ENCODE data around the gene ZBTB20. TPM values are rescaled to one million over a fixed set of nuclear protein-coding genes. Genes with fewer than 3 reads are reported as not detected.
A peak's percentile ranks its signal among the peaks of the same experiment; 100 is the strongest.

The ZBTB20 gene
- total and polyA plus RNA-seq, 10 of the 15 experiments (the other 5 are each of a cell fraction or from before 2014, with no cell fraction given) = 0.20 to 5.5 (median 2.2) TPM

DNA sequence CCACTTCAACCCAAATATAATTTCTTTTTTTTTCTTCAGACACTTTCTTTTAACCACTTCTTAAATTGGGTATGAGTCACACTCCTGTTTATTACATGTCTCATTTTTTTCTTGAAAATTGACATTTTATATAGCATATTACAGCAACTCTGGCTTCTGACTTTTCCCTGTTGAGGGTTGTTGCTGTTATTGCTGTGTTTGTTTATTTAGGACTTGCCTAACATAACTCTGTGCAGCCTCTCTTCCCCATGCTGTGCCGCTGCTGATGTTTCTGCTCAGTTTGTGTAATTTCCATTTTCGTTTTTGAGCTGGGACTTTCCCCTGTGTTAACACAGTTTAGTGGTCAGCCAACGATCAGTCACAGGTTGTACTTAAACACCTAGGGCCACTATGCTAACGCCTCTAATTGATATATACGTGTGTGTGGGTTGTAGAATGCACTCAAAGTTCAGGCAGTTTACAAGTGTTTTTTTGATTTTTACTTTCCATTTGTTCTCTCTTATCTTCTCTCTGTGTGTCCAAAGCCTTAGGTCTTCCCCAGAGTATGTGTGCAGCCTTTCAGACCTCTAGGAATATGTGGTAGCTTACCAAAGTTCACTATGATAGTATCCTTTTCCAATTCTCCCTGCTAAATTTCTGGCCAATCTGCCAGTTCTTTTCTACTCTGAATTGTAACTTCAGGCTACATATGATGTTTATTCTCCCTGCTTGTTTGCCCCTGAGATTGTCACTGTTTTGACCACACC lies 337.2 kb downstream of the ZBTB20 start (continued):
- TF ChIP-seq ZNF622 (IDR thresholded peaks at IDR 0.05) (no peak), CBFB (IDR thresholded peaks at IDR 0.05; ENCODE audit: low read depth) (peak; percentile 71), POLR2AphosphoS2 (IDR thresholded peaks at IDR 0.05; ENCODE audit: low read depth, low read length) (no peak), SRF (IDR thresholded peaks at IDR 0.05; ENCODE audit: low read depth in 2 of 2, low read length in 2 of 2) (no peak), SPI1 (IDR thresholded peaks at IDR 0.05; ENCODE audit: borderline replicate concordance, insufficient read depth, low read depth, low read length) (peak; percentile 17; the same call in 1 of the 2 replicates), SIX5 (IDR thresholded peaks at IDR 0.05; ENCODE audit: low read depth, low read length, severe bottlenecking) (no peak), RCOR1 (conservative IDR thresholded peaks at IDR 0.05; ENCODE audit: low read depth, low read length) (no peak), MYC (IDR thresholded peaks at IDR 0.05; ENCODE audit: insufficient read depth, insufficient read length, insufficient replicate concordance, low read length, severe bottlenecking) (no peak), NBN (IDR thresholded peaks at IDR 0.05) (peak; percentile 72), RFX5 (IDR thresholded peaks at IDR 0.05; ENCODE audit: low read depth, low read length) (no peak), ZNF24 (IDR thresholded peaks at IDR 0.05) (no peak), EZH2 (IDR thresholded peaks at IDR 0.05; ENCODE audit: borderline replicate concordance, control insufficient read depth, low read depth, low read length) (no peak), NR2F1 (conservative IDR thresholded peaks at IDR 0.05) (peak; percentile 34; the same call in 1 of the 2 replicates), FOS (IDR thresholded peaks at IDR 0.05; ENCODE audit: borderline replicate concordance, extremely low read depth, insufficient read length) (no peak), IKZF1 (conservative IDR thresholded peaks at IDR 0.05) (no peak), YBX1 (IDR thresholded peaks at IDR 0.05) (no peak), TAF1 (IDR thresholded peaks at IDR 0.05; ENCODE audit: borderline replicate concordance, low read depth, low read length) (no peak), POU2F2 (IDR thresholded peaks at IDR 0.05; ENCODE audit: borderline replicate concordance, low read depth, low read length) (peak; percentile 71; the same call in 1 of the 3 replicates), ETV6 (conservative IDR thresholded peaks at IDR 0.05 in 1 of 2, IDR thresholded peaks at IDR 0.05 in 1 of 2; ENCODE audit: borderline replicate concordance in 1 of 2, low read depth in 1 of 2) (peak in 1 of 2 experiments; percentile 29; a peak in 1 of 4 replicates), ZZZ3 (IDR thresholded peaks at IDR 0.05; ENCODE audit: control insufficient read depth, insufficient read length, low read depth) (no peak)
- TF ChIP-seq, protein P1, sequence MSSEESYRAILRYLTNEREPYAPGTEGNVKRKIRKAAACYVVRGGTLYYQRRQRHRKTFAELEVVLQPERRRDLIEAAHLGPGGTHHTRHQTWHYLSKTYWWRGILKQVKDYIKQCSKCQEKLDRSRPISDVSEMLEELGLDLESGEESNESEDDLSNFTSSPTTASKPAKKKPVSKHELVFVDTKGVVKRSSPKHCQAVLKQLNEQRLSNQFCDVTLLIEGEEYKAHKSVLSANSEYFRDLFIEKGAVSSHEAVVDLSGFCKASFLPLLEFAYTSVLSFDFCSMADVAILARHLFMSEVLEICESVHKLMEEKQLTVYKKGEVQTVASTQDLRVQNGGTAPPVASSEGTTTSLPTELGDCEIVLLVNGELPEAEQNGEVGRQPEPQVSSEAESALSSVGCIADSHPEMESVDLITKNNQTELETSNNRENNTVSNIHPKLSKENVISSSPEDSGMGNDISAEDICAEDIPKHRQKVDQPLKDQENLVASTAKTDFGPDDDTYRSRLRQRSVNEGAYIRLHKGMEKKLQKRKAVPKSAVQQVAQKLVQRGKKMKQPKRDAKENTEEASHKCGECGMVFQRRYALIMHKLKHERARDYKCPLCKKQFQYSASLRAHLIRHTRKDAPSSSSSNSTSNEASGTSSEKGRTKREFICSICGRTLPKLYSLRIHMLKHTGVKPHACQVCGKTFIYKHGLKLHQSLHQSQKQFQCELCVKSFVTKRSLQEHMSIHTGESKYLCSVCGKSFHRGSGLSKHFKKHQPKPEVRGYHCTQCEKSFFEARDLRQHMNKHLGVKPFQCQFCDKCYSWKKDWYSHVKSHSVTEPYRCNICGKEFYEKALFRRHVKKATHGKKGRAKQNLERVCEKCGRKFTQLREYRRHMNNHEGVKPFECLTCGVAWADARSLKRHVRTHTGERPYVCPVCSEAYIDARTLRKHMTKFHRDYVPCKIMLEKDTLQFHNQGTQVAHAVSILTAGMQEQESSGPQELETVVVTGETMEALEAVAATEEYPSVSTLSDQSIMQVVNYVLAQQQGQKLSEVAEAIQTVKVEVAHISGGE (CRISPR knock-in tag; IDR thresholded peaks at IDR 0.05) = no peak
- TF ChIP-seq, protein P2, sequence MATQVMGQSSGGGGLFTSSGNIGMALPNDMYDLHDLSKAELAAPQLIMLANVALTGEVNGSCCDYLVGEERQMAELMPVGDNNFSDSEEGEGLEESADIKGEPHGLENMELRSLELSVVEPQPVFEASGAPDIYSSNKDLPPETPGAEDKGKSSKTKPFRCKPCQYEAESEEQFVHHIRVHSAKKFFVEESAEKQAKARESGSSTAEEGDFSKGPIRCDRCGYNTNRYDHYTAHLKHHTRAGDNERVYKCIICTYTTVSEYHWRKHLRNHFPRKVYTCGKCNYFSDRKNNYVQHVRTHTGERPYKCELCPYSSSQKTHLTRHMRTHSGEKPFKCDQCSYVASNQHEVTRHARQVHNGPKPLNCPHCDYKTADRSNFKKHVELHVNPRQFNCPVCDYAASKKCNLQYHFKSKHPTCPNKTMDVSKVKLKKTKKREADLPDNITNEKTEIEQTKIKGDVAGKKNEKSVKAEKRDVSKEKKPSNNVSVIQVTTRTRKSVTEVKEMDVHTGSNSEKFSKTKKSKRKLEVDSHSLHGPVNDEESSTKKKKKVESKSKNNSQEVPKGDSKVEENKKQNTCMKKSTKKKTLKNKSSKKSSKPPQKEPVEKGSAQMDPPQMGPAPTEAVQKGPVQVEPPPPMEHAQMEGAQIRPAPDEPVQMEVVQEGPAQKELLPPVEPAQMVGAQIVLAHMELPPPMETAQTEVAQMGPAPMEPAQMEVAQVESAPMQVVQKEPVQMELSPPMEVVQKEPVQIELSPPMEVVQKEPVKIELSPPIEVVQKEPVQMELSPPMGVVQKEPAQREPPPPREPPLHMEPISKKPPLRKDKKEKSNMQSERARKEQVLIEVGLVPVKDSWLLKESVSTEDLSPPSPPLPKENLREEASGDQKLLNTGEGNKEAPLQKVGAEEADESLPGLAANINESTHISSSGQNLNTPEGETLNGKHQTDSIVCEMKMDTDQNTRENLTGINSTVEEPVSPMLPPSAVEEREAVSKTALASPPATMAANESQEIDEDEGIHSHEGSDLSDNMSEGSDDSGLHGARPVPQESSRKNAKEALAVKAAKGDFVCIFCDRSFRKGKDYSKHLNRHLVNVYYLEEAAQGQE (IDR thresholded peaks at IDR 0.05; ENCODE audit: low read depth, low read length) = no peak
